ENCODE data around the gene CNN1.

- TF ChIP-seq EZH2 (IDR thresholded peaks at IDR 0.05; ENCODE audit: borderline replicate concordance) (no peak), CTCF (IDR thresholded peaks at IDR 0.05; ENCODE audit: poor library complexity) (no peak), EZH2phosphoT487 (IDR thresholded peaks at IDR 0.05; ENCODE audit: low read depth, severe bottlenecking, unreplicated experiment) (no peak)
Observed at GRCh38 chr19:11499220-11499726, 39.4 kb upstream of the CNN1 start.
